ENCODE measurements around the gene CDC14A.

DNA sequence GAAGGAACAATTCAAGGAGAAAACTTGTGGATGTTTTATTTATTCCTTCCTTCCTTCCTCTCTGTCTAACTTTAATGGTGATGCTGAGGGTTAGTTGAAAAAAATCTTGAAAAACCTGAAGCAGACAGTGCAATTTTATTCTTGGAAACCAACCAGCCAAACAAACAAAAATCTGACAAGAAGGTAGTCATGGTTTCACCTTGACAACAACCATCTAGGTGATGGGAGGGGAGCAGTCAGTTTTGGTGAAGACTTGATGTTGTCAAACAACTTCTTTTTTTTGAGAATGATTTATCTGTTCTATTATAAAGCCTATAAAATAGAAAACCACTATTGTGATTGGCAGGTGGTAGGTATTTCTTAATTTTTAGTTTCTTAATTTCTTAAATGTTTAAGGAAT, 93.3 kb downstream of the CDC14A start:
- TF ChIP-seq, protein P1, sequence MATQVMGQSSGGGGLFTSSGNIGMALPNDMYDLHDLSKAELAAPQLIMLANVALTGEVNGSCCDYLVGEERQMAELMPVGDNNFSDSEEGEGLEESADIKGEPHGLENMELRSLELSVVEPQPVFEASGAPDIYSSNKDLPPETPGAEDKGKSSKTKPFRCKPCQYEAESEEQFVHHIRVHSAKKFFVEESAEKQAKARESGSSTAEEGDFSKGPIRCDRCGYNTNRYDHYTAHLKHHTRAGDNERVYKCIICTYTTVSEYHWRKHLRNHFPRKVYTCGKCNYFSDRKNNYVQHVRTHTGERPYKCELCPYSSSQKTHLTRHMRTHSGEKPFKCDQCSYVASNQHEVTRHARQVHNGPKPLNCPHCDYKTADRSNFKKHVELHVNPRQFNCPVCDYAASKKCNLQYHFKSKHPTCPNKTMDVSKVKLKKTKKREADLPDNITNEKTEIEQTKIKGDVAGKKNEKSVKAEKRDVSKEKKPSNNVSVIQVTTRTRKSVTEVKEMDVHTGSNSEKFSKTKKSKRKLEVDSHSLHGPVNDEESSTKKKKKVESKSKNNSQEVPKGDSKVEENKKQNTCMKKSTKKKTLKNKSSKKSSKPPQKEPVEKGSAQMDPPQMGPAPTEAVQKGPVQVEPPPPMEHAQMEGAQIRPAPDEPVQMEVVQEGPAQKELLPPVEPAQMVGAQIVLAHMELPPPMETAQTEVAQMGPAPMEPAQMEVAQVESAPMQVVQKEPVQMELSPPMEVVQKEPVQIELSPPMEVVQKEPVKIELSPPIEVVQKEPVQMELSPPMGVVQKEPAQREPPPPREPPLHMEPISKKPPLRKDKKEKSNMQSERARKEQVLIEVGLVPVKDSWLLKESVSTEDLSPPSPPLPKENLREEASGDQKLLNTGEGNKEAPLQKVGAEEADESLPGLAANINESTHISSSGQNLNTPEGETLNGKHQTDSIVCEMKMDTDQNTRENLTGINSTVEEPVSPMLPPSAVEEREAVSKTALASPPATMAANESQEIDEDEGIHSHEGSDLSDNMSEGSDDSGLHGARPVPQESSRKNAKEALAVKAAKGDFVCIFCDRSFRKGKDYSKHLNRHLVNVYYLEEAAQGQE (IDR thresholded peaks at IDR 0.05; ENCODE audit: insufficient read depth in 1 of 2, low read depth in 2 of 2, low read length in 1 of 2), result no peak
- TF ChIP-seq, protein P2, sequence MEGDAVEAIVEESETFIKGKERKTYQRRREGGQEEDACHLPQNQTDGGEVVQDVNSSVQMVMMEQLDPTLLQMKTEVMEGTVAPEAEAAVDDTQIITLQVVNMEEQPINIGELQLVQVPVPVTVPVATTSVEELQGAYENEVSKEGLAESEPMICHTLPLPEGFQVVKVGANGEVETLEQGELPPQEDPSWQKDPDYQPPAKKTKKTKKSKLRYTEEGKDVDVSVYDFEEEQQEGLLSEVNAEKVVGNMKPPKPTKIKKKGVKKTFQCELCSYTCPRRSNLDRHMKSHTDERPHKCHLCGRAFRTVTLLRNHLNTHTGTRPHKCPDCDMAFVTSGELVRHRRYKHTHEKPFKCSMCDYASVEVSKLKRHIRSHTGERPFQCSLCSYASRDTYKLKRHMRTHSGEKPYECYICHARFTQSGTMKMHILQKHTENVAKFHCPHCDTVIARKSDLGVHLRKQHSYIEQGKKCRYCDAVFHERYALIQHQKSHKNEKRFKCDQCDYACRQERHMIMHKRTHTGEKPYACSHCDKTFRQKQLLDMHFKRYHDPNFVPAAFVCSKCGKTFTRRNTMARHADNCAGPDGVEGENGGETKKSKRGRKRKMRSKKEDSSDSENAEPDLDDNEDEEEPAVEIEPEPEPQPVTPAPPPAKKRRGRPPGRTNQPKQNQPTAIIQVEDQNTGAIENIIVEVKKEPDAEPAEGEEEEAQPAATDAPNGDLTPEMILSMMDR (IDR thresholded peaks at IDR 0.05), result no peak
- TF ChIP-seq SIN3A (IDR thresholded peaks at IDR 0.05; ENCODE audit: borderline replicate concordance, insufficient read depth, low read depth, low read length), result no peak
